HG02642 (cell line): ENCODE results near the gene REM1.

Experiments used
- ATAC-seq: cut with Tn5 transposase; IDR thresholded peaks from one replicate; pipeline ENCODE4 v1.9.1; 2021; ENCODE audit warnings: mild to moderate bottlenecking; ENCODE audit not compliant: unreplicated experiment, poor library complexity

Gene REM1

GRCh38 chr20:31484001-31484400 is 8.9 kb downstream of the REM1 start:
- no peak for ATAC-seq

- no peak for ATAC-seq
These were observed 10.6 kb downstream of the REM1 start for GRCh38 chr20:31485450-31486339.

GRCh38 chr20:31488115-31488514 is 13.0 kb downstream of the REM1 start:
- ATAC-seq, result no peak

- ATAC-seq, result no peak
These were observed 14.1 kb downstream of the REM1 start for GRCh38 chr20:31489152-31489551.

- ATAC-seq, result no peak
These were observed 15.7 kb downstream of the REM1 start for GRCh38 chr20:31490752-31491151.

- ATAC-seq, result no peak
These were observed 19.0 kb downstream of the REM1 start for GRCh38 chr20:31494131-31494530.

- no peak for ATAC-seq
These were observed 21.7 kb downstream of the REM1 start for GRCh38 chr20:31496761-31497295.

GRCh38 chr20:31497838-31498540 is 22.9 kb downstream of the REM1 start:
- no peak for ATAC-seq

- no peak for ATAC-seq
These were observed 25.4 kb downstream of the REM1 start for GRCh38 chr20:31500527-31500926.

- peak; percentile 95 for ATAC-seq
These were observed 28.0 kb downstream of the REM1 start for GRCh38 chr20:31502884-31503673.

- ATAC-seq, result no peak
These were observed 30.8 kb downstream of the REM1 start for GRCh38 chr20:31505903-31506302.

GRCh38 chr20:31508517-31509244 is 33.6 kb downstream of the REM1 start:
- no peak for ATAC-seq

GRCh38 chr20:31514154-31515071 is 39.3 kb downstream of the REM1 start, which contains the start of gene HM13:
HM13 (plus strand) TSS chr20:31514442; CDS start chr20:31514552, 110 bp downstream.
- peak; percentile 89 for ATAC-seq

GRCh38 chr20:31515072-31515774 is 40.1 kb downstream of the REM1 start:
- ATAC-seq, result no peak

GRCh38 chr20:31515775-31516107 is 40.7 kb downstream of the REM1 start:
- ATAC-seq, result no peak

- no peak for ATAC-seq
These were observed 41.1 kb downstream of the REM1 start for GRCh38 chr20:31516166-31516565.

GRCh38 chr20:31516651-31517050 is 41.6 kb downstream of the REM1 start:
- no peak for ATAC-seq

- ATAC-seq, result no peak
These were observed 42.3 kb downstream of the REM1 start for GRCh38 chr20:31517373-31517772.
